HG03469 (cell line): ENCODE results near the gene AGAP1.
"Not testable (repeated sequence)": the region's sequence is repeated elsewhere in the genome, so short reads cannot be mapped to it uniquely, and the experiment has no call there.

Experiments
- ATAC-seq: cut with Tn5 transposase; IDR thresholded peaks from one replicate; pipeline ENCODE4 v1.9.1; 2021; ENCODE audit warnings: mild to moderate bottlenecking, moderate library complexity, moderate number of reproducible peaks; ENCODE audit not compliant: unreplicated experiment

Gene AGAP1

DNA sequence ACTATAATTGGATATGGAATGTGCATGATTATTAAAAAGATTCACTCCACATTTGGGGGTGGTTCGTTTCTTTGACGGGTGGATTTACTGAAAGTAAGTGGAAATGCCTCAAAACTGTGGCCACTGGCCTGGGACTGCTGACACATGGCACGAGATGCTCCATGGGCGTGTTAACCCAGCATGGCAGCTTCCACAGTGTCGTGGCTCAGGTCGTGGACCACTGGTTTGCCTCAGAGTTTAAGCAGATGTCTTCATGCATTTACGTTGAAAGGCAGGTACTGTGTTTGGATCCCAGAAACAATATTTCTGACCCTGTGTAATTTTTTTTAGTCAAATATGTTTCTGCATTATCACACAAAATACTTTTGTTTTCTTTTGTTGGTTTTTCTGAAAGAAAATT, 432.4 kb downstream of the AGAP1 start:
- no peak for ATAC-seq

DNA sequence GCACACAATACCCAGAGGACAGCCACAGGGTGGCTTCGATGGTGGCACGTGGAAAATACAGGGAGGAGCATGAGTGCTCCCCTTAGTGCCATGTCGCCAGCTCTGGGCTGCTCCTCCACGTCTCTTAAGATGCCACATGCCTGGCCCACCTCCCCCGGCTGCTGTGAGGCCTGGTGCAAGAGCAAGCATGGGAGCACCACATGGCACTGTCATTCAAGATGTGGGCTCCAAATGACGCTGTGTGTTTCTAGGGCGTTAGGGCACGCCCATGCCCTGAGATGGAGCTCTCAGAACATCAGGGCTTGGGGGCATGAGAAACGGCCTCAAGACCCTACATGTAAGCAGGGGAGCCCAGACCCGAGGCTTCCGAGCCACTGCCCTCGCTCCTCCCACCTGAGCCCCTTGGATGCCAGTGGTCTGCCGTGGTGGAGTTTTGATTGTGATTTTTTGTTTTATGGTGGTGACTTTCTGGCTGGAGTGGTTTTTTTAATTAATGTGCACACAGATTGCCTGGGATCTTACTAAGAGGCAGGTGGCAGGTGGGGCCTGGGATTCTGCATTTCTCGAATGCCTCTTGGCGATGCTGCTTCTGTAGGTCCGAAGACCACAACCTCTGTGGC, 435.0 kb downstream of the AGAP1 start:
- ATAC-seq, result no peak

DNA sequence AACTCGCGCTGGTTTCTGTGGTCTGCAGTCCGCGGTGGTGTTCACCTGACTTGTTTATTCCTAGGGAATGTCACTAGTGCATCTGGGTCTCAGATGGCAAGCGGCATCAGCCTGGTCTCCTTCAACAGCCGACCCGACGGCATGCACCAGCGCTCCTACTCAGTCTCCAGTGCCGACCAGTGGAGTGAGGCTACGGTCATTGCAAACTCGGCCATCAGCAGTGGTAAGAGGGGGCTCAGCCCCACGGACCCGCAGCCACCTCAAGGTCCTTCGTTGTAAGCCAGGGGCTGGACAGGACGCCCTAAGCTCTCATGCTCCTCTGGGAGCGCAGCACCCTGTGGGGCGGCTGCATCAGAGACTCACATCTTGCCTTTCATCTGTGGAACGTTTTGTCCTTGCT, 436.9 kb downstream of the AGAP1 start:
- no peak for ATAC-seq

DNA sequence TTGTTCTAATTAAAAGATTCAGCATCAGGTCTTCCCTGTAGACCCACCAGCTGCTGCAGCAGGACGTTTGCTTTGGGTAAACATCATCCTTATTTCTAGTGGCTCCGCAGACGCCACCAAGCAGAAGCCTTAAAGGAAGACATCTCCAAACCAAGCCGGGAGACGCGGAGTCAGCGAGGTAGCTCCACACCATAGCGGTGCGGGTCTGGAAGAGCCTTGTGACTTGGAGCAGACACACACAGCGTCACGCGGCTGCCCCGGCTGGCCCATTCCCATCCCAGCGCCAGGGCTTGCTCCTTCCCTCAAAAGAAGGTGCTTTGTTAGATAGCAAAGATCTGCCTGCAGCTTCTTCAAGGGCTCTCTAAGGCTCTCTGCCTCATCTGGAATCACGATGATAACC, 437.8 kb downstream of the AGAP1 start:
- ATAC-seq, result no peak

DNA sequence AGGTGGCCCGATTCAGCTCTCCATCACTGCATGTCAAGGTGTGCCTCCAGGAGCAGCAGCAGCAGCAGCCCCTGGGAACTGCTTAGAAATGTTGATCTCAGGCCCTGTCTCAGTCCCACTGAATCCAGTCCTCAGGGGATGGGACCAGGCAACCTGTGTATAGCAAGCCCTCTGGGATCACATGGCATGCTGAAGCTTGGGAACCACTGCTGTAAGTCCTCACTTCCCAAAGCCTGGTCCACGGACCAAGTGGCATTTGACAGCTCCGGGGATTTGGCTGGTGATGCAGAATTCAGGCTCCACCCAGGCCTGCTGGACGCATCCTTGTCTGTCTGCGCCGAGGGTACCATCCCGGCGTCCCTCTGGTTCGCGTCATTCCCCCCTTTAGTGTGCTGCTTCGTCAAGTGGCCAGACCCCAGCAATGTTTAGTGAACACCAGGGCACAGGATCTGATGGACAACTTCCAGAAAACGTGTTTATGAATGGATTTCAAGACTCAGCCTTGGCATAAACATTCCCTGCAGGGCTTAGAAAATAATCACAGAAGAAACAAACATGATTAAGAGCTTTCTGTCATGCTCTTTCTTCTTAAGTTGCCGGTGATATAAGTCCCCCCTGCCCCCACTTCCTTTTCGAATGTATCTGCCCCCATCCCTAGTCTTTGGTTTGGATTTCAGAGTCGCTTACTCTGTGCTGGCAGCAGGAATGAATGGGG, 440.4 kb downstream of the AGAP1 start:
- no peak for ATAC-seq

DNA sequence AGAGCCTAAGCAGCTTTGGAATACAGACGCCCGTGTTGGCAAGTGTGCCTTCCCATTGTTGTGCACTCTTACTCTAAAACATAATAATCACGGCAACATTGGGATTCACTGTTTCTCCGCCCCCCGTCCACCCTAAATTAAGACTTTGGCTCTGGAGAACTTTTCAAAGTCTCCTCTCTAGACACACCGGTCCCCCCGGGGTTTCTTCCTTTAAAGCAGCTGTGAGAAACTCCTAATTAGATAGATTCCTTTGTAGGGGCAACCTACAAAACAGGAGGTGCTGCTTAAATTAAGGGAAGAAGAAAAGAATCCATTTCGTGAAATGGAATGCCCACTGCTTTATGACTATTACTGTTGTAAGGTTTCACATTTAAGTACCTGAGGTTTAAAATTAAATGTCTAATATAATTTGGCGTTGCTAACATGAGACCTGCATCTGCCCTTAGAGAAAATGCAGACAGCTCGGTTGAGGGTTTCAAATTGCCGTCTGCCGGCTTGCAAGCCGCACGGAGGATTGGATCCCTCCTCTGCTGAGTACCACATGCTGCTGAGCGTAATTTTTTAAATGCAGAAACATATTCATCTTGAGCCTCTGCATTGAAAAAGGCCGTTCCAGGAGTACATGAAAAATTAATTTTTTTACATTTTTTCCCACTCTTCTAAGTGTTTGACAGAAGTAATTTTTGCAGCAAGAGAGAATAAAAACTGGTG, 441.1 kb downstream of the AGAP1 start:
- ATAC-seq, result no peak

DNA sequence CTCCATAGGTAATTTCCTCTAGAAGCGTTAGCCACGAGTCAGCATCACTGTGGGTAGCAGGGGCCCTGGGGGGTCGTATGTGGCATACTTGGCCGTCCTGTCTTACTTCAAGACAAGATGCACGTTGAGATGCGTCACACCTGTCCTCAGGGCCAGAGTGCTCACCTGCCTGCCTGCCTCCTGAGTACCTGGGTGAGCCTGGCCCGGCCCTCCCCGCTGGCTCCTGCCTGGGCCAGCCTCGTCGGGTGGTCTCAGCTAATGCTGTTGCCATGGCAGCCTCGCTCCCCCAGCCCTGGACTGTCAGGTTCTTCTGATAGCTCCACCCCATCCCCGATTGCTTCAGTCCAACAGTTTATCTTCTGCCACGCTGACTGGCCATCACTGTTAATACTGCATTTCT, 441.9 kb downstream of the AGAP1 start:
- ATAC-seq, result no peak

DNA sequence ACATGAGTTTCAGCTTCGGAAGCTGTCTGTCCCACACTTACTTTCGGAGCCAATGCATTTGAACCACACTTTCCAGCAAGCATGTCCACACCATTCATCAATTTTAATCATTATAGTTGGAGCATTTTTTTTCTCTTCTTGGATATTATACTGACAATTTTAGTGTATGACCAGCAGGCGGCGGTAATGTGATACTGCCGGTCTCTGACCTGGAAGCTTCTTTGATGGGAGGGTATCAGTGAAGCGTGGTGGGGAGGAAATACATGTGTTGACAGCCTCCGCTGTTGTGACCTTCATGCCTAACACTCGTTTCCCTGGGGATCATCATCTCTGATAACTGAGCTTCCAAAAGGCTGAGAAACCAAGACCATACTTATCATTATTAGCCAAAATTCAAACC, 442.6 kb downstream of the AGAP1 start:
- no peak for ATAC-seq

DNA sequence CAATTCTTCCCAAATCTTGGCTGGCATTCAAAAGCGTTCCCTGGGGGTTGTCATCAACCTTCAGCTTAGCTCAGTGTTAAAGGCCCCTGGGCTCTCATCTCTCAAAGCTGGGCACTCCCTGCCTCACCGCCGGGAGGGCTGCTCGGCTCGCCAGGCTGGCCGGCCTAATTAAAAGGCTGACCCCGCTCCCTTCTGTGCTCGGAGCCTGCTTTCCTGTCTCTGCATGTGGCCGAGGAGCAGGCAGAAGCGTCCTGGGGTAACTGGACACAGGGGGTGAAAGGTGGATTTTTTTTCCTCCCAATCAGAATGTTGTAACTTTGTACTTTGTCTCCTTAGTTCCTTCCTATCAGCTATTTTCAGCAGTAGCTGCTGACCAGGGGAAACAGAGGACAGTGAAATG, 443.2 kb downstream of the AGAP1 start:
- ATAC-seq, result no peak

DNA sequence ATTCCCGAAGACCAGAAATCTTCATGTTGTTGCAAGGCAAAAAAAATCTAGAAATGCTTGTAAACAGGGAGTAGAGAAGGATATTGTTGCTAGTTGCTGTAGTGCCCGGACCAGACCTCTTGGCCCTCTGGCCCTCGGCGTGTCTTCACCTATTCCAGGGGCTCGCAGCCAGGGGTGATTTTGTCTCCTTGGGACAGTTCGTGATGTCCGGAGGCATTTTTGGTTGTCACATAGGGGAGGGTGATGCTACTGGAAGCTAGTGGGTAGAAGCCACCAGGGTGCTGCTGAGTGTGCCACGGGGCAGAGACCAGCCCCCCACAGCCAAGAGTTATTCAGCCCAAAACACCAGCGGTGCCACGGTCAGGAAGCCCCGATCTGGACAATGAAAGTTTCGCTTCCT, 443.7 kb downstream of the AGAP1 start:
- no peak for ATAC-seq

DNA sequence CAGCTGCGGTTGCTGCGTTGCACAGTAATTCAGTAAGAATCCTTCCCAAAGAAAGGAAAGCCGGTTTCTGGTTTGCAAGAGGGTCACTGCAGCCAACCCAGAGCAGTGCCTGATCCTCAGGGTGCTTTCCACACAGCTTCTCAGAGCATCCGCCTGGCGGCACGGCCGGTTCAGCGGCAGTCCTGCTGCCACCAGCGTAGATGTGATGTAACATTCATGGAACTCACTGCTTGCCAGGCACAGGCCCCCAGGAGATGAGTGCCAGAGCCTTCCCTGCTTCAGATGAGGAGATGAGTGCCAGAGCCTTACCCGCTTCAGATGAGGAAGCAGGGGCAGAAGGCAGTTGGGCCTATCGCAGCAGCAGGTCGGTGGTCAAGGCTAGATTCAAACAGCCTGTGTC, 444.1 kb downstream of the AGAP1 start:
- no peak for ATAC-seq

DNA sequence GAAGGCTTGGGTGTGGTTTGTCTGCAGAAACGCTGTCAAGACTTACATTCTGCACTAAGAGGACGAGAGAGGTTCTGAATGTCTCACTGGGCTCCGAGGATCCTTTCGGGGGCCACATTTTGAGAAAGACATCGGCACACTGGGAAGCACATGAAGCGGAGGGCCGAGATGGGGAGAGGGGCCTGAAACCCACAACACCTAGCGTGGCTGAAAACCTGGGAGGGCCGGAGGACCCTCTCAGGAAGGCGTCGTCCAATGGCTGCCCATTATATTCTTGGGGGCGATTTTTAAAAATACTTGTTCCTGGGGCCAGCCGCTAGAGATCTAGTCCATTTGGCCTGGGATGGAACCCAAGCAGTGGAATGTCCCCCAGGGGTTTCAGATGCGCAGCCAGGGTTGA, 444.8 kb downstream of the AGAP1 start:
- ATAC-seq, result no peak

DNA sequence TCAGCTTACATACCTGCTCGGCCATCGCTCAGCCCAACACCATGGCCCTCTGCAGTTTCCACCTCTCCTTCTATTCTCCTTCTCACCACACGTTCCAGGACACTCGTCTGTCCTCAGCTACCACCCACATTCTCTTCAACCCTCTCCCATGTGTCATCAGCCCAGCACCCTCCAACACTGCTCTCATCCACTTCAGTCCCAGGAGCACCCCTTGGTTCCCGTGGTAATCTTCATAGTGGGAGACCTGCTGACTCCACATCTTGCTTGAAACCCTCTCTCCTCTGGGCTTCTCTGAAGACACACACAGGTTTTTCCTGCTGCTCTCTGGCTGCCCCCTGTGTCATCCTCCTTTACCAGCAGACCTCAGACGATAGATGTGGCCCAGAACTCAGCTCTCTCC, 445.6 kb downstream of the AGAP1 start:
- no peak for ATAC-seq

DNA sequence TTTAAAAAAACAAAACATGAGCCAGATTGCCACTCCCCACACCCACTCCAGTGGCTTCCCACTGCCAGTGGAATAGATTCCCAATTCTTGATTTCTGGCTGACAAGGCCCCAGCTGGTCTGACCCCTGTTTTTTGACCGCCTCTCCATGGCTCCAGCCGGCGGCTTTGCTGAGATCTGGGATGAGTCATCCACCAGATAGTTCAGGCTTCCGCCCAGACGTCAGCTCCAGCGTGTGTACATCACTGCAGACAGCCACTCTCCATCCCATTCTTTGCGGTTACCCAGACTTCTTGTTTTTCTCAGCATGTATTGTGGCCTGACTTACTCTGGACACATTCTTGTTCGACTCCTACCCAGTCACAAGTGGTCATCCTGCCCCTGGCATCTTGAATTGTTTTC, 446.5 kb downstream of the AGAP1 start:
- no peak for ATAC-seq

DNA sequence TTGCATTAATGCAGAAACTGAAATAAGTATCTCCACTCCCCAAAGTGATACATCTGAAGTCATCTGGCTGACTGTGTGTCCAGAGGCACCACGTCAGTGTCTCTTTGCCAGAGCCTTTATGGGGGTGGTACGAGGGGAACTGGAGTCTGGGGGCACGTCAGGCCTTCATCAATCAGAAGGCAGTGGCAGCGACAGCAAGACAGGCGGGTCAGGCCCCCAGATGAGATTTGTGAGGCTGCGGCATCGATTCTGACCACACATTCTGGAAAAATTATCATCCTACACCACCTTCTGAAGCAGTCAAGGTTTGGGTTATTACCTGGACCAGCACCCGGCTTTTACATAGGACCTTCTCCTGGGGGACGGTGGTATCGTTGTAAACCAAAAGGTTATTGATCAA, 450.7 kb downstream of the AGAP1 start:
- no peak for ATAC-seq

DNA sequence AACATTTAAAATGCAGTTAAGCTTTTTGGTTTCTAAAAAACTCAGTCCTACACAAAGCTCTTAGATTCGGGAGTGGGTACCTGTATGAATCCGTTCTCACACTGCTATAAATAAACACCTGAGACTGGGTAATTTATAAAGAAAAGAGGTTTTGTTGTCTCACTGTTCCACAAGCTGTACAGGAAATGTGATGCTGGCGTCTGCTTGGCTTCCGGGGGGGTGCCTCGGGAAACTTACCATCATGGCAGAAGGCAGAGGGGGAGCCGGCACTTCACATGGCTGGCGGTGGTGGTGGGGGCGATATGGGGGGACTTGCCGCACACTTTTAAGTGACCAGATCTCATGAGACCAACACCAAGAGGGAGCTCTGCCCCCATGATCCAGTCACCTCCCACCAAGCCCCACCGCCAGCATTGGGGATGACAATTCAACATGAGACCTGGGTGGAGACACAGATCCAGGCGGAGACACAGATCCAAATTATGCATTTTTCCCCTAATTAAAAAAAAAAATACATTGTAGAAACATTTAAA, 451.8 kb downstream of the AGAP1 start:
- no peak for ATAC-seq

DNA sequence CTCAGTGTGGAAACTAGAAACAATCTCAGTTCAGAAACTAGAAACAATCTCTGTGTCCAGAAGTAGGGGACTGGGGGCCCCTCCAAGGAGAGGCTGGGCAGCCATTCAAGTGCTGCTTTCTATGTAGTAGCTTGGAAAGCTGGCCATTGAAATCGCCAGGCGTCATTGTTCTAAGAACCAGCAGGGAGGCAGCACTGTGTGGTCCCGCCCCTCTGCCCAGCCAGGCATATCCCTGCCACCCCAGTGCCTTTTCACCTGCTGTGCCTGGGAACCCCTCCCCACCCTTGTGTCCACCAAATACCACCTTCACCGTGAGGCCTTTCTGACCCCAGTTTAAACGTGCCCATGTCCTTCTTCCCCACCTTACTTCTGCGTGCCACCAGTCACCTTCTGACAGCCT, 452.7 kb downstream of the AGAP1 start:
- ATAC-seq, result no peak

DNA sequence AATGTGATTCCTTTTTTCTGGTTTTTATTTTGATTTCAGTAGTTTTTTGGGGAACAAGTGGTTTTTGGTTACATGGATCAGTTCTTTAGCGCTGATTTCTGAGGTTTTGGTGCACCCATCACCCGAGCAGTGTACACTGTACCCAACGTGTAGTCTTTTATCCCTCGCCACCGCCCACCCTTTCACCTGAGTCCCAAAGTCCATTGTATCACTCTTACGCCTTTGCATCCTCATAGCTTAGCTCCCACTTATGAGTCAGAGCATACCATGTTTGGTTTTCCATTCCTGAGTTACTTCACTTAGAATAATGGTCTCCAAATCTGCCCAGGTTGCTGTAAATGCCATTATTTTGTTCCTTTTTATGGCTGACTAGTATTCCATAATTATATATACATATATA, 453.2 kb downstream of the AGAP1 start:
- not testable (repeated sequence) for ATAC-seq

DNA sequence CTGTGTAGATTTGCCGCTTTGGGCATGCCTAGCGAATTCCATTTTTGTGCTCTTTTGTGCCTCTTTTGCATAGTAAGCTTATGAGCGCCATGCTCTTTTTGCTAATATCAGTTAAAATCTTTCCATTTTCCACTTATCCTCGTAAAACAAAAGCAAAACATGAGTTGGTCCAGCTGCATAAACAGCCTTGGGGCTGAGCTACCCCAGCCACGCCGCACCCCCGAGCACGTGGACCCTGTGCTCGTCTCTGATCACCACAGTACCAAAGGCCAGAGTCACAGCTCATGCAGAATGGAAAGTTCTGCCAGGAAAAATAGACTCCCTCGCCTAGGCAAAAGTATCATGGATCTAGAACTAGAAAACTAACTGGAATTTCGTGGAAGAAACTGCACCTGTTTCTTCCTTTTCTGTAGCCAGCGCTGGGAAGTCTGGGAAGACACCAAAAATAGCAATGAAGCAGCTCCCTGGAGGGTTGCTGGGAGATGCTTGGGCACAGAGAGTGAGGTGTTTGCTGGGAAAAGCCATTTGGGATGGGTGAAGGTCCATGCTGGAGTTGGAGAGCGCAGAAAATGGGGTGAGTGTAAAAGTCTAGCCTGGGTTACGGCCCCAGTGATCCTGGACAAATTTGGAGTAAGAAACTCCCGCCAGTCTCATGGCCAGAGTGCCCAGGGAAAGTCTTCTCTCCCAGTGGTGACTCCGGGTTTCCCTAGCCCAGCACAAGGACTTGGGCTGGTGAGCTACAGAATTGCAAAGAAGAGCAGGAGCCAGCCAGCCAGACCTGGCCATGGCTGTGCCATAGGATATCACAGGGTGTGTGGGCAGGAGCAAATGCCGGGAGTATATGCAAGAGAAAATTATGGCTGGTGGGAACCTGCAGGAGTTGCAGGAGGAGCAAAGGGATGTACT, 456.0 kb downstream of the AGAP1 start:
- no peak for ATAC-seq

DNA sequence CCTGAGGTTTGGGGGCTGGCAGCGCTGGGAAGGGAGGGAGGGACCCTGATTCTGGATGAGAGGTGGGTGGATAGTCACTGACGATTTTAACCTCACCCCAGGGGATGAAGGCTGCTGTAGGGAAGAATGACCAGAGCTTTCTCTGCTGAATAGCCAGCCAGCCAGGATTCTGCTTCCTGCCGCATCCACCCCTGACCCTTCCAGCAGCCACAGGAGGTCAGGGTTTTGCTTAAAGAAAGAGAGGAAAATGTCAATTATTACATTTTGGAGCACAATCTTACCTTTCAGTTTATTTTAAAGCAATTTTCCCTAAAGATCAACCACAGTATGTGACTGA, 456.6 kb downstream of the AGAP1 start:
- ATAC-seq, result no peak

DNA sequence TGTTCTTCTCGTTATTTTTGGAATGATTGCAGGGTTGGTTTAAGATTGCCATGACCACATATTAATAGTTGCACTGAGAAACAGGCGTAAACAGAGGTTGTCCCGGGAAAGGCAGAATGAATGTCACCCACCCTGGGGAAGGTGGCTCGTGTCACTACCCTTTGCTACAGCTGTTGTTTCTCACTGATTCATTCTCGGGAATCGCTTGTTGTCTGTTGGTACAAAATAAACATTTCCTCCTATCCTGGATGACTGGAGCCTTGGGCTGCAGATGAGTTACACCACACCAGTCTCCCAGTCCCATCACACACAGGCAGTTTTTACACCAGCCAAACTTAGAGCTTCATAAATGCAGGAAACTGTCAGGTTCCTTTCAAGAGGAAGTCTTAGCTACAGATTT, 457.6 kb downstream of the AGAP1 start:
- ATAC-seq, result no peak
